HFF-Myc (cell line): ENCODE results near the gene KCNJ4.

ENCODE experiments used
- DNase-seq: peaks from one replicate; pipeline ENCODE4 v3.0.0-alpha.2; 2011; ENCODE audit warnings: low read depth; ENCODE audit errors: extremely low read depth
- H3K4me3 ChIP-seq: replicated peaks from 2 replicates; pipeline ENCODE4 v1.5.1; 2011; ENCODE audit warnings: low read depth, mild to moderate bottlenecking, control low read depth, low read length
- CTCF ChIP-seq: IDR thresholded peaks from 2 replicates; pipeline ENCODE4 v1.5.1; 2012; ENCODE audit warnings: mild to moderate bottlenecking, low read depth, low read length, control low read depth; ENCODE audit errors: missing control alignments

The KCNJ4 gene

GRCh38 chr22:38453066-38453672 is 1.8 kb downstream of the KCNJ4 start:
- DNase-seq = no peak
- no peak overlapping the region for H3K4me3 ChIP-seq
- TF ChIP-seq CTCF = no peak

DNA sequence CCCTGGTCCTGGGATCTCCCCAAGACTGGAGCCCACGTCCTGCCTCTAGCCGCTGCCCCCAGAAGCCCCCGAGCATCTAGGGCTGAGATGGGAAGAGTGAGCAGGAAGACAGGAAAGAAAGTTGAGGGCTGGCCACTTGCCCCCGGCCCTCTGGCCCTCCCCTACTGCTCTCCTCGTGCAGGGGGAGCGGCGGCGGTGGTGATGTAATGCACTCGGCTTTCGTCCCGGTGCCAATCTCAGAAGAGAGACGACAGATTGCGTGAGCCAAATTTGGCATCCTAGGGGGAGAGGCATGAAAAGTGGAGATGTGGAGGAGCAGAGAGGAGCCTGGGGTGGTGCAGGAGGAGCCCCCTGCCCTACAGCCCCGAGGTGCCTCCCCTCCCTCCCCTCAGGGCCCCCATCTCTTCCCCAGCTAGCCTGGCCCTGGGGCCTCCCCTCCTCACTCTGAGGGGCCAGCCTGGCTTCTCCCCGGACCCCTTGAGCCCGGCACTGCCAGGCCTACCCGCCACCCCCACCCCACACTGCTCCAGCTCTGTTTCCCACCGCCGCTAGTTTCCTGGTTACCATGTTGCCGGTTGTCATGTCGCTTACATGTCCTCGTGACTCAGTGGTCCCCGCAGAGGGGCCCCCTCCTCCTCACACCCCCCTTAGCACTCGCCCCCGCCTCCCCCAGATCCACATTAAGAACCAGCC is 2.5 kb downstream of the KCNJ4 start:
- no peak for DNase-seq
- no peak for TF ChIP-seq CTCF
- H3K4me3 ChIP-seq = no peak overlapping the region

DNA sequence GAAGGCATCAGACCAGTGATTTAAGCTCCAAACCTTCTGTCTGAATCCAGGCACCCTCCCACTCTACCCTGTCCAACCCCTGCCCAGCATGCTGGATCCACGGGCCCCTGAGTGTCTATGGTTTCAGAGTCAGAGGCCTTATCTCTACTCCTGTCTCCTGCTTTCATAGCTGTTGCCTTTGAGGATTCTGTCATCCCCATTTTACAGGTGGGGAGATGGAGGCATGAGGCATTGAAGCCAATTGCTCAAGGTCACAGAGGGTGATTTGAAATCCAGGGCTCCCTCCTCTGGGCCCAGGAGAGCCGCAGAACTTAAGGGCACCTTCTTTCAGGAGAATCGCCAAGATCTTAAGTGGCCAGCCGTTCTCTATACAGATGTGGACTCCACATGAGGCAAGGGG is 3.1 kb downstream of the KCNJ4 start:
- H3K4me3 ChIP-seq = no peak overlapping the region
- DNase-seq = no peak
- TF ChIP-seq CTCF = no peak

- TF ChIP-seq CTCF = no peak
- DNase-seq = no peak
- H3K4me3 ChIP-seq = no peak overlapping the region
Measured at GRCh38 chr22:38451404-38451803, 3.6 kb downstream of the KCNJ4 start.

DNA sequence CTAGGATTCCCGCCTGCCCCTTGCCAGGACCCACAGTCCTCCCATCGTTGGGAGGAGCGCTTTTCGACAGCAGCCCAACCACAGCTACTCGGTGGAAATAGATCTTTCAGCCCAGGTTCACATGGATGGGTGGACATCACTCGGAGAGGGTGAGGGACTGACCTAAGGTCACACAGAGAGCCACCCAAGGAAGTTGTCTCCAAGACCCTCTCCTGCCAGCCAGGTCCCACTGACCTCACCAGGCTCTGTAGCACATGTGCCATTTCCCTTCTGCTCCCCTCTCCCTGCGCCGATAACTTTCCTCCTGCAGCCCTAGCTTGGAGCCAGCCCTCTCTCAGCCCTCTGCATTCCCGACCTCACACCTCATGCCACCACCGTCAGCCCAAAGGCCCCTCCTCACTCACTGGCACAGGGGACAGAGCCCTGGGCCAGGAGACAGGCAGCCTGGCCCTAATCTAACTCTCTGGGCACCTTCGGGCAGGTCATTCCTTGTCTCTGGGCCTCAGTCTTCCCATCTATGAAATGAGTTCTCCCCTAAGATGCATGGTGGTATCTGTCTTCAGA is 4.7 kb downstream of the KCNJ4 start:
- TF ChIP-seq CTCF = no peak
- DNase-seq = no peak
- H3K4me3 ChIP-seq = no peak overlapping the region

DNA sequence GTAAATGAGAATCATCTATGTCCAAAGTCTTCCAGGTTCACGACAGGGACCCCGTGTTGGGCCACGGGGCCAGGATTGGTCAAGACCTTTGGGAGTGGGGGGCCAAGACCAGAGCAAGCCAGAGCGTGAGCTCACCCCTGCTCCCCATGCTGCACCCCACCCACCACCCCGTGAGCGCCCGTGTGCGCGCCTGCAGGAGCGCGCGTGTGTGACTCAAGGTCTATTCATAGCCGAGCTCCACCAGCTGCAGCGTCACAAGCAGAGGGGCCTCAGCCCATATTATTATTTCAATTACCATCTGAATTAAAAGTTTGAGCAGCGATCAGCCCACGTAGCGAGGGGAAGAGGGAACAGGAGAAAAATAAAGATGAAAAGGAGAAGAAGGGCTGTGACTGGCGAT is 5.2 kb downstream of the KCNJ4 start:
- TF ChIP-seq CTCF = no peak
- H3K4me3 ChIP-seq = no peak overlapping the region
- DNase-seq = no peak
